NCI-H1417 (cell line): ENCODE data around the gene LCN2.
A peak's percentile ranks its signal among the peaks of the same experiment; 100 is the strongest.

Source experiments
- DNase-seq, 3 experiments: peaks; one replicate each; lab custom pipeline; 2025; lab: John Stamatoyannopoulos, UW

LCN2 gene

GRCh38 chr9:128150594-128151308, 1.5 kb downstream of the LCN2 start:
- no peak for DNase-seq

GRCh38 chr9:128151309-128152132, 2.3 kb downstream of the LCN2 start:
- no peak for DNase-seq

GRCh38 chr9:128152133-128153059, 3.1 kb downstream of the LCN2 start:
- no peak for DNase-seq

GRCh38 chr9:128153060-128153946, 4.0 kb downstream of the LCN2 start:
- DNase-seq = peak in 1 of 3 experiments; percentile 27

- no peak for DNase-seq
Measured at GRCh38 chr9:128153947-128154695, 4.9 kb downstream of the LCN2 start.

- DNase-seq = no peak
Measured at GRCh38 chr9:128155736-128156500, 6.7 kb downstream of the LCN2 start.

GRCh38 chr9:128159522-128159783, 10.2 kb downstream of the LCN2 start:
- DNase-seq = no peak

- peak; percentile 84 to 96 (median 93) for DNase-seq
Measured at GRCh38 chr9:128159784-128160602, 10.7 kb downstream of the LCN2 start, which contains the start of gene BBLN. TSS of gene BBLN (plus strand) at chr9:128160265. CDS start at chr9:128160408, 143 bp downstream.

GRCh38 chr9:128160603-128160987, 11.3 kb downstream of the LCN2 start:
- peak in 2 of 3 experiments; percentile 64 to 65 for DNase-seq

- DNase-seq = peak in 1 of 3 experiments; percentile 51
Measured at GRCh38 chr9:128161215-128161902, 12.1 kb downstream of the LCN2 start.

- no peak for DNase-seq
Measured at GRCh38 chr9:128162215-128163026, 13.2 kb downstream of the LCN2 start.

- DNase-seq = no peak
Measured at GRCh38 chr9:128163027-128163515, 13.8 kb downstream of the LCN2 start.

- DNase-seq = no peak
Measured at GRCh38 chr9:128163523-128164306, 14.5 kb downstream of the LCN2 start.

GRCh38 chr9:128164307-128164885, 15.1 kb downstream of the LCN2 start:
- DNase-seq = no peak

- no peak for DNase-seq
Measured at GRCh38 chr9:128166169-128166568, 16.9 kb downstream of the LCN2 start.

GRCh38 chr9:128167209-128167608, 18.0 kb downstream of the LCN2 start:
- no peak for DNase-seq
